Right lobe of liver (tissue), 4 donors: ENCODE data around the gene TAF5L.

Experiments
- POLR2A ChIP-seq: fragments of 450-650 bp; IDR thresholded peaks from one replicate; pipeline ENCODE4 v1.6.1; 2017; ENCODE audit warnings: antibody characterized with exemption, mild to moderate bottlenecking
- TF ChIP-seq, protein P1 (sequence below), 4 donors: fragments of 200-600 bp in 3 of 4; fragments of 450-650 bp in 1 of 4; IDR thresholded peaks; one replicate each; pipeline versions ENCODE4 v1.5.1 to v1.8.0; 2016 to 2022; ENCODE audit warnings: antibody characterized with exemption in 4 of 4, mild to moderate bottlenecking in 2 of 4
- donor health status: DM: no; HTN: no; CAD: no.
- donor health status: DM: no; HTN: no; CAD: no.
- donor health status: DM: no; HTN: yes; CAD: no.

DNA sequence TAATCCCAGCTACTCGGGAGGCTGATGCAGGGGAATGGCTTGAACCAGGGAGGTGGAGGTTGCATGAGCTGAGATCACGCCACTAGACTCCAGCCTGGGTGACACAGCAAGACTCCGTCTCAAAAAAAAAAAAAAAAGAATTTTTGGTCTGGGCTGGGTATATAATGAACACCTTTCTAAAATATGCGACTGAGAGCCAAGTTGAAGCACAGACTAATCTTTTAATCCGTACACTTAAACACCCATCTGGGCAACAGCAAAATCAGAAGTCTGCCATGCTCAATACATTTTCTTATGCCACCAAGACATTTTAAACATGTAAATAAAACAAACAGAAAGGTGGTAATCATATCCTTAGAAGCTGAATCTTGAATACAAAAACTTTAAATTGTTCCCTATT, 35.8 kb downstream of the TAF5L start:
- no peak for TF ChIP-seq POLR2A
- TF ChIP-seq, protein P1, sequence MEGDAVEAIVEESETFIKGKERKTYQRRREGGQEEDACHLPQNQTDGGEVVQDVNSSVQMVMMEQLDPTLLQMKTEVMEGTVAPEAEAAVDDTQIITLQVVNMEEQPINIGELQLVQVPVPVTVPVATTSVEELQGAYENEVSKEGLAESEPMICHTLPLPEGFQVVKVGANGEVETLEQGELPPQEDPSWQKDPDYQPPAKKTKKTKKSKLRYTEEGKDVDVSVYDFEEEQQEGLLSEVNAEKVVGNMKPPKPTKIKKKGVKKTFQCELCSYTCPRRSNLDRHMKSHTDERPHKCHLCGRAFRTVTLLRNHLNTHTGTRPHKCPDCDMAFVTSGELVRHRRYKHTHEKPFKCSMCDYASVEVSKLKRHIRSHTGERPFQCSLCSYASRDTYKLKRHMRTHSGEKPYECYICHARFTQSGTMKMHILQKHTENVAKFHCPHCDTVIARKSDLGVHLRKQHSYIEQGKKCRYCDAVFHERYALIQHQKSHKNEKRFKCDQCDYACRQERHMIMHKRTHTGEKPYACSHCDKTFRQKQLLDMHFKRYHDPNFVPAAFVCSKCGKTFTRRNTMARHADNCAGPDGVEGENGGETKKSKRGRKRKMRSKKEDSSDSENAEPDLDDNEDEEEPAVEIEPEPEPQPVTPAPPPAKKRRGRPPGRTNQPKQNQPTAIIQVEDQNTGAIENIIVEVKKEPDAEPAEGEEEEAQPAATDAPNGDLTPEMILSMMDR (IDR thresholded peaks at IDR 0.05), result no peak
